Hepatocyte (in vitro differentiated cells): ENCODE results near the gene ARHGAP22.

Source experiments
- CTCF ChIP-seq: fragments of 200-600 bp; sonication (generic); IDR thresholded peaks from 2 replicates; pipeline ENCODE4 v1.5.1; 2016; ENCODE audit warnings: antibody characterized with exemption, mild to moderate bottlenecking; ENCODE audit not compliant: poor library complexity
- EZH2phosphoT487 ChIP-seq: fragments of 200-600 bp; sonication (generic); IDR thresholded peaks from one replicate; pipeline ENCODE4 v1.6.1; 2018; ENCODE audit warnings: antibody characterized with exemption, mild to moderate bottlenecking, low read depth, moderate library complexity; ENCODE audit not compliant: unreplicated experiment, severe bottlenecking

DNA sequence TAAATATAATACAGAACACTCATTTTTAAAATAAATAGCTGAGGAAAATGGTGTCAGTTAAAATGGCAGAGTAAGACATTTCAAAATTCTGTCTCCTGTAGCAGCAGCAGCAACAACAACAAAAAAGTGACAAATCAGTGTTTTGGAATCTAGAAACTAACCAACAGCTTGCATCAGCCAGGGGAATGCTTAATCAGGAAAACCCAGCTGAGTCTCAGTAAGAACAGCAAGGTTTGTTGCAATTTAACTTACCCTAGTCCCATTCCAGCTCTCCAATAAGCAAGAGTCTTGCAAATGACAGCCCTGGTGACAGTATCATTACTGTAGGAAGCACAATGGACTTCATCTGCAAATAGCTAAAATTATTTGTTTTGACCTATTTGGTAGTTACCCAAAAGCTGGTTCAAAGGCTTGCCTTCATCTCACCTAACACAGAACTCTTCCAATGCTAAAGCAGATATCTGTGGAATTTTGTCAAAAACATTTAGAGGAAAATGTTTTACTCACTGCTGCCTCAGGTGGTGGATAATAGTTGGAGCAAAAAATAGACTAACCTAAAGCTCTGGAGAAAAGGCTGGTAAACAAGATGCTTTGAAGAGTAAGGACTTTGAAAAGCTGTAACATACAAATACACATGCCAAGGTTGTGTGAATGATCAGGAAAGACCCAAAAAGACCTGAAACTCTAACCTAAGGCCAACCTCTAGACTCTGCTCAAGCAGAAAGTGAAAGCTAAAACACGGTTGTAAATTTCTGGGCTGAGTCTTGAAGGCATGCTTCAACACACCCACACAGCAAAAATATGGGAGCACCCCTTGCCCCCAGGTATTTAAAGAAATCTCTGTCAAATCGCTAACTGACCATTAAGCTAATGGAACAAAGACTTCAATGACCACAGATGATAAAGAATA lies 9.9 kb upstream of the ARHGAP22 start:
- no peak for TF ChIP-seq CTCF
- TF ChIP-seq EZH2phosphoT487 = no peak
